GM12872 (cell line): Measurements from ENCODE around the gene SLC25A11.

Experiments
- TF ChIP-seq, protein P1 (sequence below): IDR thresholded peaks from 3 replicates; pipeline ENCODE4 v1.5.1; 2011; ENCODE audit warnings: low read depth, mild to moderate bottlenecking, low read length, moderate library complexity; ENCODE audit not compliant: insufficient read depth

SLC25A11 gene

GRCh38 chr17:4892499-4893221 lies 47.2 kb downstream of the SLC25A11 start:
- TF ChIP-seq, protein P1, sequence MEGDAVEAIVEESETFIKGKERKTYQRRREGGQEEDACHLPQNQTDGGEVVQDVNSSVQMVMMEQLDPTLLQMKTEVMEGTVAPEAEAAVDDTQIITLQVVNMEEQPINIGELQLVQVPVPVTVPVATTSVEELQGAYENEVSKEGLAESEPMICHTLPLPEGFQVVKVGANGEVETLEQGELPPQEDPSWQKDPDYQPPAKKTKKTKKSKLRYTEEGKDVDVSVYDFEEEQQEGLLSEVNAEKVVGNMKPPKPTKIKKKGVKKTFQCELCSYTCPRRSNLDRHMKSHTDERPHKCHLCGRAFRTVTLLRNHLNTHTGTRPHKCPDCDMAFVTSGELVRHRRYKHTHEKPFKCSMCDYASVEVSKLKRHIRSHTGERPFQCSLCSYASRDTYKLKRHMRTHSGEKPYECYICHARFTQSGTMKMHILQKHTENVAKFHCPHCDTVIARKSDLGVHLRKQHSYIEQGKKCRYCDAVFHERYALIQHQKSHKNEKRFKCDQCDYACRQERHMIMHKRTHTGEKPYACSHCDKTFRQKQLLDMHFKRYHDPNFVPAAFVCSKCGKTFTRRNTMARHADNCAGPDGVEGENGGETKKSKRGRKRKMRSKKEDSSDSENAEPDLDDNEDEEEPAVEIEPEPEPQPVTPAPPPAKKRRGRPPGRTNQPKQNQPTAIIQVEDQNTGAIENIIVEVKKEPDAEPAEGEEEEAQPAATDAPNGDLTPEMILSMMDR = no peak

GRCh38 chr17:4891411-4892410 lies 48.1 kb downstream of the SLC25A11 start:
- TF ChIP-seq, protein P1 = no peak

- TF ChIP-seq, protein P1 = no peak
These were observed 52.3 kb downstream of the SLC25A11 start for GRCh38 chr17:4887581-4887980.
